ENCODE measurements around the gene UBALD1.

DNA sequence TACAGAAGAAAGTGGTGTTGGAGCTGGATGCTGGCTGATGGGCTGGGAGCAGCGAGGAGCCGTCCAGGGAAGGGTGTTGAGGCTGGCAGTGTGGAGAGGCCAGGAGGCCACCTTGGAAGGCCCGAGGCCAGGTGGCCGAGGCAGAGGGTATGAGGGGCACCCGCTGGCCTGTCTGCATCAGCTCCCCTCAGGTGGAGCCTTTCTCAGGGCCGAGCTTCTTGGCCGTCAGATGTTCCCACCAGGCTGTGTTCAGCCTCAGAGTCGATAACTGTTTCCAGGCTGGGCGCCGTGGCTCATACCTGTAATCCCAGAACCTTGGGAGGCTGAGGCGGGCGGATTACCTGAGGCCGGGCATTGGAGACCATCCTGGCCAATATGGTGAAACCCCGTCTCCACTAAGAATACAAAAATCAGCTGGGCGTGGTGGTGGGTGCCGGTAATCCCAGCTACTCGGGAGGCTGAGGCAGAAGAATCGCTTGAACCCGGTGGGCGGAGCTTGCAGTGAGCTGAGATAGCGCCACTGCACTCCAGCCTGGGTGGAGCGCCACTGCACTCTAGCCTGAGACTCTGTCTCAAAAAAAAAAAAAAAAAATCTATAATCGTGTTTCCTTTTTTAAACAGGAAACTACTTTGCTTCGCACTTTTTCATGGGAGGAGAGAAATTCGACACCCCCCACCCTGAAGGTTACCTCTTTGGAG, 35.2 kb upstream of the UBALD1 start:
- TF ChIP-seq, protein P1, sequence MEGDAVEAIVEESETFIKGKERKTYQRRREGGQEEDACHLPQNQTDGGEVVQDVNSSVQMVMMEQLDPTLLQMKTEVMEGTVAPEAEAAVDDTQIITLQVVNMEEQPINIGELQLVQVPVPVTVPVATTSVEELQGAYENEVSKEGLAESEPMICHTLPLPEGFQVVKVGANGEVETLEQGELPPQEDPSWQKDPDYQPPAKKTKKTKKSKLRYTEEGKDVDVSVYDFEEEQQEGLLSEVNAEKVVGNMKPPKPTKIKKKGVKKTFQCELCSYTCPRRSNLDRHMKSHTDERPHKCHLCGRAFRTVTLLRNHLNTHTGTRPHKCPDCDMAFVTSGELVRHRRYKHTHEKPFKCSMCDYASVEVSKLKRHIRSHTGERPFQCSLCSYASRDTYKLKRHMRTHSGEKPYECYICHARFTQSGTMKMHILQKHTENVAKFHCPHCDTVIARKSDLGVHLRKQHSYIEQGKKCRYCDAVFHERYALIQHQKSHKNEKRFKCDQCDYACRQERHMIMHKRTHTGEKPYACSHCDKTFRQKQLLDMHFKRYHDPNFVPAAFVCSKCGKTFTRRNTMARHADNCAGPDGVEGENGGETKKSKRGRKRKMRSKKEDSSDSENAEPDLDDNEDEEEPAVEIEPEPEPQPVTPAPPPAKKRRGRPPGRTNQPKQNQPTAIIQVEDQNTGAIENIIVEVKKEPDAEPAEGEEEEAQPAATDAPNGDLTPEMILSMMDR (conservative IDR thresholded peaks at IDR 0.05 in 1 of 2, IDR thresholded peaks at IDR 0.05 in 1 of 2; ENCODE audit: extremely low read depth in 1 of 2, insufficient read depth in 1 of 2, low read depth in 1 of 2, low read length in 2 of 2) = no peak
- TF ChIP-seq EZH2 (IDR thresholded peaks at IDR 0.05; ENCODE audit: borderline replicate concordance, low read length) = no peak

Measured in mammary epithelial cell (primary cell).